IPS-11a (cell line): Measurements from ENCODE around the gene SRC.

Source experiments
- H3K4me3 ChIP-seq: one replicate; pipeline ENCODE4 v1.5.1; 2013; ENCODE audit warnings: low read depth, low read length, control low read depth

The SRC gene

DNA sequence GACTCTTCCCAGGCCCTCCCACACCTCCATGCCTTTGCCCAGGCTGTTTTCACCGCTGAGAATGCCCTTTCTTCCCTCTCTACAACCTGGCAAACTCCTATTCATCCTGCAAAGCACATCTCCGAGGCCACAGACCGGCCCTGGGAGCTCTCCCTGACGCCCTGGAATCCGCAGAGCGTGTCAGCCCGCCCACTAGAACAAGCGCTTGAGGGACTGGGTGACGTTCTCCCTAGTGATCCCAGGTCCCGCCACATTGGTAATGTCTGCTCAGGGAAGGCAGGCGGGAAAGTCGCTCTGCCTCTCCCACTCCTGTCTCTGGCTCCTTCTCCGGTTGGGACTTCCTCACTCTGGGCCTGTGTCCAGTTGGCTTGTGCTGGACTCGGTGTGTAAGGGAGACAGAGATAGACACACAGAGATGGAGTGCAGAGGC is 61.6 kb downstream of the SRC start:
- H3K4me3 ChIP-seq = no peak overlapping the region

DNA sequence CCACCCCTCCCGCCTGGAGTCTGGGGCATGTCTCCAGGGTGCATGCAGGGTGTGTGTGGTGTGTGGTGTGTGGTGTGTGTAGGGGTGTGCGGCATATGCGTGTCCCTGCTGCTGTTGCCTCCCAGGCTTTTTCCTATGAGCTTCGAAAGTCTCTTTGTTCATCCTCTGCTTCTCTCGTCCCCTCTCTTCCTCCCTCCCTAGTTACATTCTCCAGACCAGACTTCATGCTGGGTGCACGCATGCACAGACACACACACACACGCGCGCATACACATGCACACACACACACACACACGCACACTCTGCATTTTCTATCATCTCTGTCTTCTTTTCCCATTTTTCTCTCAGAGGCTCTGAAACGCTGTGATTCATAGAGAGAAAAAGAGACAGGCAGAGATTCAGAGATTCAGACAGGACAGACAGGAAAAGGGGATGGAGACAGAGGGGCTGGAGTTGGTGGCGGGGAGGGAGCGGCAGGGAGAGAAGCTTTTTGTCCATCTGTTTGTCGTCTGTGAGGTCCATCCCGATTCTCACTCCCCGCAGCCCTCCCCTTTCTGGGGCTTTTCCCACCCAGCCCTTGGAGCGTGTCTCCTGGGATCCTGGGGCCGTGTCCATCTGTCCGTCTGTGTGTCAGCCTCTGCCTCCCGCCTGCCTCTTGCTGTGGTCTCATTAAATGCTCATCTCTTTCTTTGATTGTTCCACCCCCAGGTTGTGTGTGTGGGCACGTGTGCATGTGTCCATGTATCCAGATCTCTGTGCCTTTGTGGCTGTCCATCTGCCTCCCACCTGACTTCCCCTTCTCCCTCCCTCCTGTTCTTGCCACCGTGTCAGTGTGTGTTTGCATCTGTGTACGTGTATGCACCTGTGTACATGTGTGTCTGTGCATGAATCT is 62.6 kb downstream of the SRC start:
- no peak overlapping the region for H3K4me3 ChIP-seq

DNA sequence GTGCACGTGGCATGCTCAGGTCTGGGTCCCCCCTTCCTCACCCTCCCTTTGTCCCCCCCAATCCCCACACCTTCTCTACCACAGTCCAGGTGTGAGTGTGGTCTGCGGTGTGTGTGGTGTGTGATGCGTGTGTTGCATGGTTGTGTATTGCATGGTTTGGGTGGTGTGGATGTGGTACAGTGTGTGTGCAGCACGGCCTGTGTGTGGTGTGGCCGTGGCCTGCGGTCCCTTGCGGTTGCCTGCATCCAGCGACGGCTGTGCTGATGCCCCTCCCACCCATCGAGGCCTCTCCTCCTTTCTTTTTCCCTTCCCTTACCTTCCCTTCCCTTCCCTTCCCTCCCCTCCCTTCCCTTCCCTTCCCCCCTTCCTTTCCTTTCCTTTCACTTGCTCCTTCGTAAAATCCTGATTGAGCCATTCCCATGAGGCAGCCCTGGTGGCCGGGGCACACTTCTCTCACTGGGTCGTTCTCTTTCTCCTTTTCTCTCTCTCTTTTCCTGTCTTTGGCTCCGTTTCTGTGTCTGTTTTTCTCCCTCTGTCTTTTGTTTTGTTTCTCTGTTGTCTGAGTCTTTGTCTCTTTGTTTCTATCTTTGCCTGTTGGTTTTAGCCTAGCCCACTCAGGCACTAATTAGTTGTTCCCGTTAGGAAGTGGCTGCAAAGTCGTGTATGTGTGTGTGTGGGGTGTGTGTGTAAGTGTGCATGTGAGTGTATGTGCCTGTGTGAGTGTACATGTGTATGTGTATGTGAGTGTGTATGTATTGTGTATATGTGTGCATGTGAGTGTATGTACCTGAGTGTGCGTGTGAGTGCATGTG is 65.7 kb downstream of the SRC start:
- no peak overlapping the region for H3K4me3 ChIP-seq

DNA sequence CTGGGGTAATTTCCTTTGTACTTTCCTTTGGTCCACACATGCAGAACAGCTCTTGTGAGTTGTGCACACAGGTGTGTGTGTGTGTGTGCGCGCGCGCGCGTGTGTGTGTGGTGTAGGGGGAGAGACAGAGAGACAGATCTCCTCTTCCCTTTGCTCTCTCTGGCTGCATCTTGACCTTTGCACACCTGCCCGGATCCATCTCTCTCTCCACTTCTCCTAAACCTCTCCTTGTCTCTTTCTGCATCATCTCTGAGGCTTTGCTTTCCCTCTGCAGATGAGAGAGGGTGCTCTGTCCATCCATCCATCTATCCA is 67.0 kb downstream of the SRC start:
- H3K4me3 ChIP-seq = no peak overlapping the region

DNA sequence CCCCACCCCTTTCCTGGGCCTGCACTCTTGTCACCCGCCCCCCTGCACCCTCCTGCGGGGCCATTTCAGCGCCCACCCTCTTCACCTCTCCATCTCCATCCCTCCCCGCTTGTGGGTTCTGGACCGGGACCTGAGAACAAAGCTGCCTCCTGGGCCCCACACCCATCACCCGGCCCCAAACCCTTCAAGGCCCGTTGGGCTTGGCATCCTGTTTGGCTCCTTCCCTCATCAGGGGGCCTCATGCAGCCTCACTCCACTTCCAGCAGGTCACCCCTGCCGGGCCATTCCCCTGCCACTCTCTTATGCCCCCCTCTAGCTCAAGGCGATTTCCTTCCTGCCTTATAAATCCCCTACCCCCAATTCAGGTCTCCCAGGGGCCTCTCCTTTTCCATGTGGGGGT is 67.4 kb downstream of the SRC start:
- H3K4me3 ChIP-seq = no peak overlapping the region

DNA sequence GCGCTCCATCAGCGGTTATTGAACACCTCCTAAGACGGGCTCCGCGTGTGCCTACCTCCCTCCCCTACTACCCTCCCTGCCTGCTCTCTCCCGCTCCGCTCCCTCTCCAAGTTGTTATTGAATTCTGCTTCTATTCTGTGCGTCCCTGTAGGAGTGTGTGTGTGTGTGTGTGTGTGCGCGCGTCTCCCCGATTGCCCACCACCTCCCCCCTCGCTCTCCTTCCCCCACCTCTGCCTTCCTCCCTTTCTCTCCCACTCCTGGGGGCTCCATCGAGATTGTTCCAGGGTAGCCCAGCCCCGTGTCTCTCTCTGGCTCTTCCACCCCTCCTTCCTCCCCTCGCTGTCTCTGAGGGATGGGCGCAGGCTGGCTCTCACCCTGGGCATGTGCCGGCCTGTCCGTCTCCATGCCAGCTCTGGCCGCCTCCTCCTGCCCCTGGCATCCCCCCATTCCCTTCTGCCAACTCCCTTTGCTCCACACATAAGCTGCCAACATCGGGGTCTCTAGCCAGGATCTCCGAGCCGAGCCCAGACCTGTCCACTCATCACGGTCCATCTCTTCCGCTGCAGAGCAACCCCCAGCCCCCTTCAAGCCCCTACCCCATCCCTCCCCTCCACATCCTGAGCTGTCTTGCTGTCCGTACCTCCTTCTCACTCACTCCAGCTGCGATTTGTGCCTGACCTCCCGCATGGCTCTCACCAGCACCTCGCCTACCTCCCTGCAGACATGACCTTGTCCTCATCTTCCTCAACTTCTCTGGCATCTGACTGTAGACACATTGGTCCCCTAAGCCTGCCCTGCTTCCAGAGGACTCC is 68.5 kb downstream of the SRC start:
- H3K4me3 ChIP-seq = no peak overlapping the region

DNA sequence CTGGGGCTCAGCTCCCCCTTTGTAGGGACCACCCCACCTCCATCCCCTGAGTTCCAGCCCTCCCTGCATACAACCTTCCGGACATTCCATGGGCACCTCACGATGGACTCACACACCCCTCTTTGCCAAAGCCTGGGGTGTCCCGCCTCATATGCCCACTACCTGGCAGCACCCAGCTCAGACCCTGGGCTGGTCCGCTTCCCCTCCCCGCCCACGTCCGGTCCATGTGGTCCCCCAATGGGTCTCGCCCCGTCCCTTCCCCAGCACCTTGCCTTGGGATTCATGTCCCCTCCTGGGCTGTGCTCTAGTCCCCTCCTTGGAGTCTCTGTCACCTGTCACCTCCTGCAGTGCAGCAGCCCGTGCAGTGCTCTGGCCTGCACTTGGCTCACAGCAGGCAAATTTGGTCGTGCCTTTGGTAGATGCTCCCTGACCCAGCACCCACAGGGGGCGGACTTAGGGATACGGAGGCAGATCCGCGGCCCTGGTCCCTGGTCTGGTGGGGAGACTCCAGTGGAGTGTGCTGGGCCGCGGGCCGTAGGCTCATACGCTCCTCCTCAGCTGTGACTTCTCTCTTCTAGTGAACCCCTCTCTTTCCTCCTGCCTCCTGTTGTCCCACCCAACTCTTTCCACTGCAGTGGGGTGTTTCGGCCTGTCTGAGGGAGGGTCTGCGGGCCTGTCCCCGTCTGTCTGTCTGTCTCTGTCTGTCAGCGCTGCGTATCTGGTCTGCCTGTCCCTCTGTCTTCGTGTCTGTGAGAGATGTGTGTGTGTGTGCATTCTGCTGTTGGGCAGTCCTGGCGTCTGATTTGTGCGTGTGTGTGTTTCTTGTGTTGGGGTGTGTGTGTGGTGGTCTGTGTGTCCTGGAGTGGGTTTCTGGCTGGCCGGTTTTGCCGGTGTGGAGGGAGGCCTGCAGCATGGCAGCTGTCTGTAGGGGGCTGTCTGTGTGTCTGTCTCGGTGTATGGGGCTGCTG is 69.5 kb downstream of the SRC start:
- no peak overlapping the region for H3K4me3 ChIP-seq

DNA sequence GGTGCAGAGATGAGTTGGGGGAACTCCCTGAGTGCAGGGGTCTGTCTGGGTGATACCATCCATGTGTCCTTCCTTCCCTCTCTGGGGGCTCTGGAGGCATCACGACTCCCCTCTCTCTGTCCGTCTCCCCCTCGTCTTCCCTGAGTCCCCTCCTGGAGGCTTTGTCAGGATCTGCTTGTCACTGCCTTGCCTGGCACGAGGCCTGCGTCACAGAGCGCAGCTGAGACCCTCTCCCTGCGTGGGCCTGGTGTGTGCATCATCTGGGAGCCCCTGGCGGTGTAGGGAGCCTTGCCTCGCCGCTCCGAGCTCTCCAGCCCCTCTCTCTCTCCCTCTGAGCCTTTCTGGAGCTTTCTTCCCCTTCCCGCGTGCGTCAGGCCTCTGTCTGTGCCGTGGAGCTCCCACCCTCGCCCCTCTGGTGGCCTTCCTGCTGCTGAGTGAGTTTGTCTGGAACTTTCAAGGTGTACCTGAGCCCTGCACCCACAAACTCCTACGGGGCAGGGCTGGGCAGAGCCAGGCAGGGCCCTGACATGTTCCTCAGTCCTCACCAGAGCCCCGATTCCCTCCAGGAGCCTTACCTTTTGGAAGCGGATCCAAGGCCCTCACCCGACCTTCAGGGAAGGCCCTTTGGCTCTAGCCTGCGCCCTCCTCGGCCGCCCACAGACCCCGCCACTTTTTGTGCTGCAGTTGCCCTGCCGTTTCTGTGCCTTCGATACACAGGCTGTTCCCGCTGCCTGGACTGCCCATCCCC is 70.3 kb downstream of the SRC start:
- H3K4me3 ChIP-seq = no peak overlapping the region

DNA sequence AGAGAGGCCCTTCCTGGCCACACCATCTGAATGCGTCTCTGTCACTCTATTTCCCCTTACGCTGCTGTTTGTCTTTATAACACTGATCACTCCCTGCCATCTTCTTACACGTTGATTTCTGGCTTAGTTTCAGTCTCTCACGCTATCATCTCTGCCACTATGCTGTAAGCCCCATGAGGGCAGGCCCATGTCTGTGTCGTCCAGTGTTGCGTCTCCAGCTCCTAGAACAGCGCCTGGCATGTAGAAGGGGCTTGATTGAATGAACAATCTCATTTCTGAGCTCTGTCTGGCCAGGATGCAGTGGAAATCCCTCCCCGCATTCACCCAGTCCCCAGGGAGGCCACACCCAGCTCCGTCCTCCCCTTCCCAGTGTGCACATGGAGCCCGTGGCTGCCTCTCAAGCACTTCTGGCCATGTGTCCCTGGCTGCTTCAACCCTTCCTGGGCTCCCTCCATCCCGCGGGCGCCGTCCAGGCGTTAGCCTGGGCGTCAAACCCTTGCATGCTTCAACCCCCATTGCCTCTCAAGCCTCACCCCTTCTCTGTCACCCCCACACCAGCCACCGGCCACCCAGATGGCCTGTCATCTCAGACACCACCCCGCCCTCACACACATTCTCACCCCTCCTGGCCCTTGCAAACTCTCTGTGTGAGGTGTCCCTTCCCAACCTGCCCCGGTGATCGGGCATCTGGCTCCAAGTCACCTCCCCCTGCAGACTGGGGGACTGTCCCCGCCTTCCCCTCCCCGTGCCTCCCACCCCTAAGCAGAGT is 71.1 kb downstream of the SRC start:
- no peak overlapping the region for H3K4me3 ChIP-seq

DNA sequence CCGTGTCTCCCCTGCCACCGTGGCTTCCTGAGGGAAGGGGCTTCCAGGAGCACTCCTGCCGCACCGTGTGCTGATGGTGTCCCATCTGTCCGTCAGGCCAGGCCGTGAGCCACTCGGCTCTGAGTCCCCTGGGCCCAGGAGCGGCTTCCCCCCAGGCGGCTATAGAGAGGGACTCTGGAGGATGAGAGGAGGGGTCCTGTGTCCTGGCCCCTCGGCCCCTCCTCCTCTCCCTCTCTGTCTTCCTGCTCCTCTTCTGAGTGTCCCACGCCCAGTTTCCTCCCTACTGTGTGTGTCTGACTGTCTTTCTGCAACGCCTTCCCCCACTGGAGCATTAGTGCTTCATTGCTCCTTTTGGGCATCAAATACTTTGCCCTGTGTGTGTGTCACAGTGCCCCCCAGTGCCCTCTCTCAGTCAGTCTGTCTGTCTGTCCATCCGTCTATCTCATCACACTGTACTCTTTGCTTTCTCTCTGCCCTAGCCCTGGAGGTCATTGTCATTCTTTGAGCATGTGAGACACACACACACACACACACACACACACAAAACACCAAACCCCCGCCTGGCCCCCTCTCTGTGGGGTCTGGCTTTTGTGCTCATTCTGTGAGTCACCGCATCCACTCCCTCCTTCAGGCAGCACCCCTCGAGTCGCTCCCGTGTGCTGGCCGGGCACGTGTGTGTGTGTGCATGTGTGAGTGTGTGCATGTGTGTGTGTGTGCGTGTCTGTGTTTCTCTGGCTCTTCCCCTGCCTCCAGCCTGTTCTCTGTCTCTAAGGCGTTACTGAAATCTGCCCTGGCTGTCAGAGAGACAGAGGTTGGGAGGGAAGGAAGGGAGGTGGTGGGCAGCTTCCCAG is 71.9 kb downstream of the SRC start:
- no peak overlapping the region for H3K4me3 ChIP-seq

DNA sequence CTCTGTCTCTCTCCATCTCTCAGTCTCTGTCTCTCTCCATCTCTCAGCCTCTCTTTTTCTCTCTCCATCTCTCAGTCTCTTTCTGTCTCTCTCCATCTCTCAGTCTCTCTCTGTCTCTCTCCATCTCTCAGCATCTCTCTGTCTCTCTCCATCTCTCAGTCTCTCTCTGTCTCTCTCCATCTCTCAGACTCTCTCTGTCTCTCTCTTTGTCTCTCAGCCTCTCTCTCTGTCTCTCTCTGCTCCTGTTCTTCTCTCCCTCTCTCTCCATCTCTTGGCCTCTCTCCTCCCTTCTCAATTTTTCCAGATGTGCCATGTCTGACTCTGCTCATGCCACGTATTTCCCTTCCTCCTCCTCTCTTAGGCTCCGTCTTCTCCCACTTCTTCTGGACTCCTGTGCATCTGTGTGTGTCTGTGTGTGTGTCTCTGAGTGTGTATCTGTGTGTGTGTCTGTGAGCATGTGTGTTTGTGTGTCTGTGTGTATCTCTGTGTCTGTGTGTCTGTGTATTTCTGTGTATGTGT is 72.7 kb downstream of the SRC start:
- H3K4me3 ChIP-seq = no peak overlapping the region

DNA sequence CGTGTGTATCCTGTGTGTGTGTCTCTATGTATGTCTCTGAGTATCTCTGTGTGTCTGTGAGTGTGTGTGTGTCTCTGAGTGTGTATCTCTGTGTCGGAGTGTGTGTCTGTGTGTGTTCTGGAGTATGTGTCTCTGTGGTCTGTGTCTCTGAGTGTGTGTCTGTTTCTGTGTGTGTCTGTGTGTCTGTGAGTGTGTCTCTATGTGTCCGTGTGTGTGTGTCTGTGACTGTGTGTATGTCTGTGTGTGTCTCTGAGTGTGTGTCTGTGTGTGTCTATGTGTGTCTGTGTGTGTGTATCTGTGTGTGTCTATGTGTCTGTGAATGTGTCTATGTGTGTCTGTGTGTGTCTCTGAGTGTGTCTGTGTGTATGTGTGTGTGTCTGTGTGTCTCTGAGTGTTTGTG is 73.4 kb downstream of the SRC start:
- H3K4me3 ChIP-seq = no peak overlapping the region

DNA sequence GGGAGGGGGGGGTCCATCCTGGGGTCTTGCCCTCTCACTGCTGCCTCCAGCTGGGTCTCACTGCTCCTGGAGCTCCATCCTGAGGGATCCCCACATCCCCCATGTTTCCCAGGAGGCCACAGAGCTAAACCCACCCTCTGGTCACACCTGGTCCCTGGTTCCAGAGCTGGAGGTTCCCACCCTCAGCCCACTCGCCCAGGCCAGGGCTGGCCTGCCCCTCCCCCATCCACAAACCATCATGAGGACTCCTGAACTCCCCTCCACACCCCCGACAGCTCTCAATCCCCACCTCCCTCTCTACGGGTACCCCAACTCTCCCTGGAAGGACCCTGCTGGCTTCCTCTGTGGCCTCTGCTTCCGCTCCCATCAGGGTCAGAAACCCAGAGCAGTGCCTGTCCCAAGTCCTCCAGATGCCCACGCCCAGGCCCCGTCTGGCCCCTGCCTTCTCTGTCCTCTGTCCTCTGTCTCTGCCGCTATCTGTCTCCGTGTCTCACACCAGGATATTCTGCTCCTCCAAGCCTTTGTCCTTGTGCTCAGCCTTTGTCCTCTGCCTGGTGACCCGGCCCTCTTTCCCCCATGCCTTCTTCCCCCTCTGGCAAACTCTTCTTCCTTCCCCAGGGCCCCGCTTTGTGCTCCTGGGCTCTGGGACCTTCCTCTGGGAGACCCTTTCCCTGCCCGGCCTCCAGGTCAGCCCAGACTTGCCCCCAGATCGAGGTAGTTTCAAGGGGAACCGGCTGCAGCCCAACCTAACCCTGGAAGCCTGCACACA is 74.0 kb downstream of the SRC start:
- no peak overlapping the region for H3K4me3 ChIP-seq

DNA sequence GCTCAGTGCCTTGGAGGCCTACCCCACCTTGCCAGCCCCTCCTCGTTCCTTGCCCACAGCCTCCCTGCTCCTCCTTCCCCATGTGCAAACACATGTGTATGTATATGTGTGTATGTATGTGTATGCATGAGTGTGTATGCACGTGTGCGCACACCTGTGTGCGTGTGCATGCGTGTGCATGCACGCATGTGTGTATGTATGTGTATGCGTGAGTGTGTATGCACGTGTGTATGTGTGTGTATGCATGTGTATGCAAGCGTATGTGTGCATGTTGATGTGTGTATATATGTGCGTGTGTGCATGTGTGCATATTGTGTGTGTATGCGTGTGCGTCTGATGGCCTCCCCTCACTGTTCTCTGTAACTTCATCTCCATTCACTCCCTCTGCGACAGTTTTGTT is 74.7 kb downstream of the SRC start:
- no peak overlapping the region for H3K4me3 ChIP-seq

DNA sequence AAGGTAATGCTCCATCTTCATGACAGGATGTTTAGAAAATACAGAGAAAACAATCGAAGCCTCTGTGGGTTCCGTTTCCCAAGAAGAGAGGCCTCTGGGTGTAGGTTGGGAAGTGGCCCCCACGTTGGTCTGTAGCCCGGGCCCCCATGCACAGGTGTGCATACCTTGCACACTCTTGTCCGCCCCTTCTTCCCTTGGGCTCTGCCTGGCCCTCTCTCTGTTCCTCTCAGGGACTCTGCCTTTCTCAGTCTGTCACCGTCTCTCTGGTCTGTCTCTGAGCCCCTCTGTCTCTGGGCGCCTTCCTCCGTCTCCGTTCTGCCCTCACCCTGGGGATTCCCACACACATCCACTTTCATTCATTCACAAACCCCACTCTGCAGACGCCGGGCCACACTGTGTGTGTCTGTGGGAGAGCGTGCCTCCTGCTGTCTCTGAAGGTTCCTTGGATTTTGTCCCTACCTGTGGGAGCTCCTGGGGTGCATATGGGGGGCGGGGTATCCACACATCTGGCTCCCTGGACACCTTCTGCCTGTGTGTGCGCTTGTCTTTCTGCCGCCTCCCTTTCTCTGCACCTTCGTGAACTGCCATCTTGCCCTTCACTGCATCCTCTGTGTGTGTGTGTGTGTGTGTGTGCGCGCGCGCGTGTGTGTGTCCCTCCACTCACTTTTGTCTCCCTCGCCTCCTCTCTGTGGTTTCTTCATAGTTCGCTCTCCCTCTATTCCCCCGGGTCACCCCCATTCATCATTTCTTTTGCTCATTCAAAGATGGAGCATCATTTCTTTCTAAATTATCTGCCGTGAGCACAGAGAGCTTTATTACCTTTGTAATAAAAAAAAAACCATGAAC is 75.3 kb downstream of the SRC start:
- H3K4me3 ChIP-seq = no peak overlapping the region

DNA sequence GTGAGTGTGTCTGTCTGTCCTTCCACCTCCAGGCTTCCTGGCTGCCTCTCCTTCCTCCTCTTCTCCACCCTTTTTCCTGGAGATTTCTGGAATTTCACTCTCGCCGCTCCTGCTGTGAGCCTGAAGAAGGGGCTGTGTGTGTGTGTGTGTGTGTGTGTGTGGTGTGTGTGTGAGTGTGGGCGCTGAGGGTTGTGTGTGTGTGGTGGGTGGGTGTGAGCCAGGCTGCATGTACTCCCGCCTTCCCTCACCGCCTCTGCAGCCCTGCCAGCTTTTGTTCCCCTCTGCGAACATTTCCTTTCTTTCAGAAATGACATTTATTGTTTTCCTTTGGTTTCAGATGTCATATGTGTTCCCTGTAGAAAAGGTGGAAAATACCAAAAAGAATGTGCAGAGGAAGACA is 76.0 kb downstream of the SRC start:
- no peak overlapping the region for H3K4me3 ChIP-seq
